GM20431 (cell line): Measurements from ENCODE around the gene ASB1.

Source experiments
- in situ Hi-C: fragments of 300-500 bp; cut with MseI, MboI; formaldehyde crosslinking; loops from one replicate; pipeline ENCODE4 v1.15.0; 2020; ENCODE audit warnings: low sequenced_read_pairs; ENCODE audit not compliant: unreplicated experiment

The ASB1 gene

DNA sequence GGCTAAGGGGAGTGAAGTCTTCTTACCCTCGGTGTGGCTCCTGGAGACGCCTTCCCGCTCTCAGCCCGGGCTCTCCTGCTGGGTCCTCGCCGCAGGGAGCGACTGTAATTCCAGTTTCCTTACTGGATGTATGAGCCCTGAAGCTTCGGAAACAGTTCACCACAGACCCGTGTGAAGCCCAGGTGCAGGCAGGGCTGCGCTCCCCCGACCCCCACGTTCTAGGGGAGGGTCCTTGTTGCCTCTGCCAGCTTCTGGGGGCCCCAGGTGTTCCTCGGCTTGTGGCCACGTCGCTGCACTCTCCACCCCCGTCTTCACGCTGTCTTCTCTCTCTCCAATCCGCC is 5.1 kb upstream of the ASB1 start:
- in situ Hi-C loops, result no loop called here

DNA sequence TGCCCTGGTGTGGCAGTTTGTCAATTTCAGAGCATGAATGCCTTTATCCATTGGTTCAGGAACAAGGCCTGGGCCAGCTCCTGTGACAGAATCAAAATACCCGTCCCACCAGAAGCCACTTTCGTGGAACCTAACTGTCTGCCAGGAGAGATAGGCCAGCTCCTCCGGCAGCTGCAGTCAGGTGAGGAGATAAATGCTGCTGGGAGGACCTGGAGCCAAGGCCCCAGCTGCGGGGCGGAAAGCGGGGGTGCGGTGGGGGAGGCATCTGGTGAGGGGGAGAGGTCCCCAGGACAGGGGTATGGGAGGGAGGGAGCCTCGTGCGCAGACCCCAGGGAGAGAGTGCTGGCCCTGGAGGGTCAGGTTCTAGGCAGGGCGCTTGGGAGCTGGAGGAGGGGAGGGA is 4.4 kb upstream of the ASB1 start:
- in situ Hi-C loops, result no loop called here

- in situ Hi-C loops, result no loop called here
Measured at GRCh38 chr2:238422940-238423339, 3.8 kb upstream of the ASB1 start.

GRCh38 chr2:238423561-238424312 is 3.0 kb upstream of the ASB1 start:
- in situ Hi-C loops, result no loop called here

- in situ Hi-C loops, result no loop called here
Measured at GRCh38 chr2:238424313-238424700, 2.4 kb upstream of the ASB1 start.

- in situ Hi-C loops, result no loop called here
Measured at GRCh38 chr2:238425505-238425978, 1.2 kb upstream of the ASB1 start.

GRCh38 chr2:238425979-238426567 is 654 bp upstream of the ASB1 start:
- in situ Hi-C loops, result no loop called here

GRCh38 chr2:238427435-238428162 is 872 bp downstream of the ASB1 start:
- in situ Hi-C loops, result no loop called here

DNA sequence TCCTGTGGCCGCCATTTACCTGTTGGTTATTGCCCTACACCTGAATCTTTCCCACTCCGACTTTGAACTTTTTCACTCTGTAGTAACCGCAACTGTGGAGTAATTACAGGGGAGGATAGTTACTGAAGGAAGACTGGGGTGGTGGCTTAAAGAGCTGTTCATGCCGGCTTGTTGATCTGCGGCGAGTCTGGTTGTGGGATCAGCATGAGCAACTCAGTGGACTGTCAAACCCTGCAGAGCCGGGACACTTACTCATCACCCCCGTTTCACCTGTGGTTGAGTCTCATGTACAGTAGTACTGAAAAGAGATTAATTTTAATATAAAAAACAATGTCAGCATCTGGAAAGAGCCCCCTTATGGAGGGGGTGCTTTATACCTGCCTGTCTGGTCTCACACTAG is 2.1 kb downstream of the ASB1 start:
- in situ Hi-C loops, result no loop called here

DNA sequence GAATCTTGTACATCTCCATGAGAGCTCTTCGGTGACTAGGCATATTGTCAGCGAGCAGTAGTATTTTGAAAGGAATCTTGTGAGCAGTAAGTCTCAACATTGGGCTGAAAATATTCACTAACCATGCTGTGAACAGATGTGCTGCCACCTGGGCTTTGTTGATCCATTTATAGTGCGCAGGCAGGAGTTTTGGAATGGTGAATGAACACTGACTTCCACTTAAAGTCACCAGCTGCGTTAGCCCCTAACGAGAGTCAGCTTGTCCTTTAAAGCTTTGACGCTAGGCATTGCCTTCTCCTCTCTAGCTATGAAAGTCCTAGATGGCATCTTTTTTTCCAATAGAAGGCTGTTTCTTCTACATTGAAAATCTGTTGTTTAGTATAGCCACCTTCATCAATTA is 4.1 kb downstream of the ASB1 start:
- in situ Hi-C loops, result no loop called here

GRCh38 chr2:238431456-238431855 is 4.7 kb downstream of the ASB1 start:
- in situ Hi-C loops, result no loop called here

DNA sequence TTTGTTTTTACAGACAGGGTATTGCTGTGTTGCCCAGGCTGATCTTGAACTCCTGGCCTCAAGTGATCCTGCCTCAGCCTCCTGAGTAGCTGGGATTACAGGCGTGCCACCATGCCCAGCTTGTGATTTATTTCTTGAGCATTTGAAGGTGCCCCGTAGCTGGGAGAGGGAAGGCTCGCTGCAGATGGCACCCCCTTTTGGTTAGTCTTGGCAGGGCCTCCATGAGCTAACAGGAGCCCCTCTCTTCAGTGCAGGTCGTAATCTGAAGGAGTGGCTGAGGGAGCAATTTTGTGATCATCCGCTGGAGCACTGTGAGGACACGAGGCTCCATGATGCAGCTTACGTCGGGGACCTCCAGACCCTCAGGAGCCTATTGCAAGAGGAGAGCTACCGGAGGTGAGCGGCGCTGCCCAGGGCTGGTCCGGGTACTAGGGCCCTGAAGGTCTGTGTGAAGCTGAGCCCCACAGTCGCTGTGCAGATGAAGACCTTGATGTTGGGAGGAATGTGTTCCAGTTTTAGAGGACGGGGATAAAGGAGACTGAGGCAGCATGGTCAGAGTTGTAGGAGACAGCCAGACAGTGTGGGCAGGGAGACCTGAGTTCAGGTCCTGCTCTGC is 6.7 kb downstream of the ASB1 start:
- in situ Hi-C loops, result no loop called here

- in situ Hi-C loops, result no loop called here
Measured at GRCh38 chr2:238433941-238434845, 7.5 kb downstream of the ASB1 start.

GRCh38 chr2:238434846-238435751 is 8.4 kb downstream of the ASB1 start:
- in situ Hi-C loops, result no loop called here

- in situ Hi-C loops, result no loop called here
Measured at GRCh38 chr2:238435752-238436096, 9.0 kb downstream of the ASB1 start.

GRCh38 chr2:238438856-238439849 is 12.4 kb downstream of the ASB1 start:
- in situ Hi-C loops, result no loop called here

DNA sequence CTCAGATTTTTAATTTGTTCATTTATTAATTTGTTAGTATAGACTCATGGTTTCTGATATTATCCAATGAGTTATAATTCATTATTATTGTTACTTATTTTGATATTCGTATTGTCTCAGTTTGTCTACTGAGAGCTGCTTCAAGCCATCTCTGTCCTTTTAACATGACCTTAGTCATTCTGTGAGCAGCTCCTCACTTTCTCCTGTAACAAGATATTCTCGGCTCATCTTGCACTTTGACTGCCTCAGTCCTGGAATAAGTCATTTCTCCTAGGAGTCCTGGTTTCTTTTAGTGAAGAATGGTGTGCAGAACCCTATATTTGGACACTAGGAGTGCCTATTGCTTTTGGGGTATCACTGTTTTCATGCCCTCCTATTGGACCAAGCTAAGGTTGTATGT is 13.2 kb downstream of the ASB1 start:
- in situ Hi-C loops, result no loop called here

- in situ Hi-C loops, result no loop called here
Measured at GRCh38 chr2:238440331-238440730, 13.6 kb downstream of the ASB1 start.
